Measurements from ENCODE around the gene SCN10A.

The SCN10A gene

GRCh38 chr3:38698061-38698460, 118.0 kb downstream of the SCN10A start:
- no peak overlapping the region for H3K4me3 ChIP-seq (replicated peaks; ENCODE audit: low read depth, low read length)
- no peak for DNase-seq (ENCODE audit: low read depth)
- no peak for TF ChIP-seq CTCF (IDR thresholded peaks at IDR 0.05; ENCODE audit: low read length, missing control alignments)

- H3K4me3 ChIP-seq (replicated peaks; ENCODE audit: low read depth, low read length): no peak overlapping the region
- no peak for DNase-seq (ENCODE audit: low read depth)
- TF ChIP-seq CTCF (IDR thresholded peaks at IDR 0.05; ENCODE audit: low read length, missing control alignments): no peak
These were observed 120.0 kb downstream of the SCN10A start for GRCh38 chr3:38696034-38696433.

GRCh38 chr3:38690185-38690584, 125.8 kb downstream of the SCN10A start:
- DNase-seq (ENCODE audit: low read depth): no peak
- no peak for TF ChIP-seq CTCF (IDR thresholded peaks at IDR 0.05; ENCODE audit: low read length, missing control alignments)
- no peak overlapping the region for H3K4me3 ChIP-seq (replicated peaks; ENCODE audit: low read depth, low read length)

GRCh38 chr3:38689774-38690173, 126.2 kb downstream of the SCN10A start:
- TF ChIP-seq CTCF (IDR thresholded peaks at IDR 0.05; ENCODE audit: low read length, missing control alignments): no peak
- DNase-seq (ENCODE audit: low read depth): peak; percentile 3
- H3K4me3 ChIP-seq (replicated peaks; ENCODE audit: low read depth, low read length): no peak overlapping the region

GRCh38 chr3:38689346-38689745, 126.7 kb downstream of the SCN10A start:
- no peak overlapping the region for H3K4me3 ChIP-seq (replicated peaks; ENCODE audit: low read depth, low read length)
- TF ChIP-seq CTCF (IDR thresholded peaks at IDR 0.05; ENCODE audit: low read length, missing control alignments): no peak
- no peak for DNase-seq (ENCODE audit: low read depth)

GRCh38 chr3:38687321-38687720, 128.7 kb downstream of the SCN10A start:
- no peak for TF ChIP-seq CTCF (IDR thresholded peaks at IDR 0.05; ENCODE audit: low read length, missing control alignments)
- H3K4me3 ChIP-seq (replicated peaks; ENCODE audit: low read depth, low read length): no peak overlapping the region
- DNase-seq (ENCODE audit: low read depth): no peak

GRCh38 chr3:38684546-38684945, 131.5 kb downstream of the SCN10A start:
- no peak for DNase-seq (ENCODE audit: low read depth)
- no peak for TF ChIP-seq CTCF (IDR thresholded peaks at IDR 0.05; ENCODE audit: low read length, missing control alignments)
- H3K4me3 ChIP-seq (replicated peaks; ENCODE audit: low read depth, low read length): no peak overlapping the region

Data from fibroblast of pulmonary artery (primary cell).